OCI-LY3 (cell line): ENCODE data around the gene PRKAA1.
"Not testable (repeated sequence)": the region's sequence is repeated elsewhere in the genome, so short reads cannot be mapped to it uniquely, and the experiment has no call there.

ENCODE experiments used
- H2AFZ ChIP-seq: fragments of 200-600, 300-600 bp; shearing (Covaris generic); 2 replicates; pipeline ENCODE4 v1.6.0; 2014; ENCODE audit warnings: antibody characterized with exemption, low read depth, low read length
- H3K27ac ChIP-seq: fragments of 200-600, 300-600 bp; sonication (generic); 2 replicates; pipeline ENCODE4 v1.5.1; 2014; ENCODE audit warnings: mild to moderate bottlenecking, low read length, moderate library complexity, mixed read lengths
- H3K27me3 ChIP-seq: fragments of 200-600, 300-600 bp; sonication (generic); 2 replicates; pipeline ENCODE4 v1.6.1; 2014; ENCODE audit warnings: low read depth, low read length, mixed read lengths
- H3K36me3 ChIP-seq: fragments of 200-600, 300-600 bp; sonication (generic); replicated peaks from 2 replicates; pipeline ENCODE3; 2014; ENCODE audit warnings: low read depth, low read length, mixed read lengths
- H3K4me1 ChIP-seq: fragments of 300-600, 200-600 bp; sonication (generic); 2 replicates; pipeline ENCODE4 v1.6.1; 2014; ENCODE audit warnings: low read length, mixed read lengths
- H3K4me2 ChIP-seq: fragments of 200-600, 300-600 bp; sonication (generic); 2 replicates; pipeline ENCODE4 v1.6.1; 2014; ENCODE audit warnings: low read length, mixed read lengths
- H3K4me3 ChIP-seq: fragments of 300-600, 200-600 bp; sonication (generic); 2 replicates; pipeline ENCODE4 v1.5.1; 2014; ENCODE audit warnings: antibody characterized with exemption, mild to moderate bottlenecking, low read length, moderate library complexity
- H3K79me2 ChIP-seq: fragments of 300-600, 200-600 bp; shearing (Covaris generic); 2 replicates; pipeline ENCODE4 v1.6.1; 2014; ENCODE audit warnings: mild to moderate bottlenecking, low read length, mixed read lengths
- H3K9ac ChIP-seq: fragments of 300-600, 200-600 bp; shearing (Covaris generic); 2 replicates; pipeline ENCODE4 v1.6.0; 2014; ENCODE audit warnings: mild to moderate bottlenecking, low read length, moderate library complexity
- H3K9me3 ChIP-seq: fragments of 200-600, 300-600 bp; shearing (Covaris generic); 2 replicates; pipeline ENCODE4 v1.6.1; 2014; ENCODE audit warnings: low read length, mixed read lengths; ENCODE audit not compliant: insufficient read depth
- H4K20me1 ChIP-seq: fragments of 200-600, 300-600 bp; sonication (generic); 2 replicates; pipeline ENCODE4 v1.6.1; 2016; ENCODE audit warnings: low read length, mixed read lengths; ENCODE audit not compliant: insufficient read depth
- EZH2phosphoT487 ChIP-seq: fragments of 200-600 bp; shearing (Covaris generic); IDR thresholded peaks from 2 replicates; pipeline ENCODE4 v1.6.1; 2018; ENCODE audit warnings: antibody characterized with exemption, mixed run types, low read depth
- TF ChIP-seq, protein P1 (sequence below): fragments of 200-600, 300-600 bp; sonication (generic); IDR thresholded peaks from 2 replicates; pipeline ENCODE4 v1.5.1; 2014; ENCODE audit warnings: antibody characterized with exemption, low read length, low read depth

The PRKAA1 gene

DNA sequence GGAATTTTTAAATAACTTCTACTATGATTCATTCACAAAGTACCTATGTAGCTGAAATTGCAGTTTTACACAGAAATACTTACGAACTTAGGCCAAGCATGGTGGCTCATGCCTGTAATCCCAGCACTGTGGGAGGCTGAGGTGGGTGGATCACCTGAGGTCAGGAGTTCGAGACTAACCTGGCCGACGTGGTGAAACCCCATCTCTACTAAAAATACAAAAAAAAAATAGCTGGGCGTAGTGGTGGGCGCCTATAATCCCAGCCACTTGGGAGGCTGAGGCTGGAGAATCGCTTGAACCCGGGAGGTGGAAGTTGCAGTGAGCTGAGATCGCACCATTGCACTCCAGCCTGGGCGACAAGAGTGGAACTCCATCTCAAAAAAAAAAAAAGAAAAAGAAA, 5.5 kb downstream of the PRKAA1 start:
- H4K20me1 ChIP-seq, H3K9ac ChIP-seq, H3K4me2 ChIP-seq, H3K9me3 ChIP-seq, H3K4me3 ChIP-seq, H3K36me3 ChIP-seq, H3K27ac ChIP-seq, H2AFZ ChIP-seq, H3K27me3 ChIP-seq: not testable (repeated sequence)
- H3K4me1 ChIP-seq: peaks cover 15% of the 10 kb centered on the region
- H3K79me2 ChIP-seq: peaks cover 93% of the 10 kb centered on the region

DNA sequence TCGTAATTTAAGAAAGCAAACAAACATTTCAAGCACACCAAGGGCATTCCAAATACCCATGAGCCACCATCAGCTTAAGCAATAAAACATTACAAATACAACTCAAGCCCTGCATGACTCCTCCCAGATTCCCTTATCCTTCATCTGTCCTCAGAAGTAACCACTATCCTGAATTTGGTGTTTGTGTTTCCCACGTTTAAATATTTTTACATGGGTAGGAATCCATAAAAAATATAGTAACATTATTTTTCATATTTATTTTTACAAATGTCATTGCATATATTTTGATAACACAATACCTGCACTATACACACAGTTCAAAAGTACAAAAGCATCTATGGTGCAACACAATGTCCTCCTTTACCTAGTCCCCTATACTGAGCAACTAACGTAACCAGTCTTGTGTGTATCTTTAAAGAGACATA, 6.4 kb downstream of the PRKAA1 start:
- Histone ChIP-seq H3K9ac (no peak overlapping the region), H3K27me3 (no peaks in the 10 kb centered on the region), H3K79me2 (peaks cover 93% of the 10 kb centered on the region)

GRCh38 chr5:40790947-40791593, 7.1 kb downstream of the PRKAA1 start:
- no peak overlapping the region for H2AFZ ChIP-seq
- no peak overlapping the region for H3K4me3 ChIP-seq
- peaks cover 9% of the 10 kb centered on the region for H3K4me1 ChIP-seq
- H3K27ac ChIP-seq: no peak overlapping the region
- H3K36me3 ChIP-seq: peaks cover 7% of the 10 kb centered on the region
- H4K20me1 ChIP-seq: peaks cover 4% of the 10 kb centered on the region
- TF ChIP-seq EZH2phosphoT487: no peak
- TF ChIP-seq, protein P1, sequence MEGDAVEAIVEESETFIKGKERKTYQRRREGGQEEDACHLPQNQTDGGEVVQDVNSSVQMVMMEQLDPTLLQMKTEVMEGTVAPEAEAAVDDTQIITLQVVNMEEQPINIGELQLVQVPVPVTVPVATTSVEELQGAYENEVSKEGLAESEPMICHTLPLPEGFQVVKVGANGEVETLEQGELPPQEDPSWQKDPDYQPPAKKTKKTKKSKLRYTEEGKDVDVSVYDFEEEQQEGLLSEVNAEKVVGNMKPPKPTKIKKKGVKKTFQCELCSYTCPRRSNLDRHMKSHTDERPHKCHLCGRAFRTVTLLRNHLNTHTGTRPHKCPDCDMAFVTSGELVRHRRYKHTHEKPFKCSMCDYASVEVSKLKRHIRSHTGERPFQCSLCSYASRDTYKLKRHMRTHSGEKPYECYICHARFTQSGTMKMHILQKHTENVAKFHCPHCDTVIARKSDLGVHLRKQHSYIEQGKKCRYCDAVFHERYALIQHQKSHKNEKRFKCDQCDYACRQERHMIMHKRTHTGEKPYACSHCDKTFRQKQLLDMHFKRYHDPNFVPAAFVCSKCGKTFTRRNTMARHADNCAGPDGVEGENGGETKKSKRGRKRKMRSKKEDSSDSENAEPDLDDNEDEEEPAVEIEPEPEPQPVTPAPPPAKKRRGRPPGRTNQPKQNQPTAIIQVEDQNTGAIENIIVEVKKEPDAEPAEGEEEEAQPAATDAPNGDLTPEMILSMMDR: no peak
- no peaks in the 10 kb centered on the region for H3K27me3 ChIP-seq
- H3K4me2 ChIP-seq: peak overlapping the region; percentile 7; the same call in 1 of the 2 replicates
- H3K9ac ChIP-seq: no peak overlapping the region
- peaks cover 92% of the 10 kb centered on the region for H3K79me2 ChIP-seq
- no peaks in the 10 kb centered on the region for H3K9me3 ChIP-seq

More for the DNA sequence above, 6.4 kb downstream of the PRKAA1 start:
- no peaks in the 10 kb centered on the region for H3K9me3 ChIP-seq
- H3K27ac ChIP-seq: no peak overlapping the region
- peaks cover 15% of the 10 kb centered on the region for H3K4me1 ChIP-seq
- H3K4me3 ChIP-seq: no peak overlapping the region
- H2AFZ ChIP-seq: no peak overlapping the region
- TF ChIP-seq, protein P1: no peak
- TF ChIP-seq EZH2phosphoT487: no peak
- peaks cover 7% of the 10 kb centered on the region for H3K36me3 ChIP-seq
- 0 out of 2 replicates have a peak overlapping the region, but pooled peaks have one; percentile 7 for H3K4me2 ChIP-seq
- H4K20me1 ChIP-seq: peaks cover 7% of the 10 kb centered on the region

DNA sequence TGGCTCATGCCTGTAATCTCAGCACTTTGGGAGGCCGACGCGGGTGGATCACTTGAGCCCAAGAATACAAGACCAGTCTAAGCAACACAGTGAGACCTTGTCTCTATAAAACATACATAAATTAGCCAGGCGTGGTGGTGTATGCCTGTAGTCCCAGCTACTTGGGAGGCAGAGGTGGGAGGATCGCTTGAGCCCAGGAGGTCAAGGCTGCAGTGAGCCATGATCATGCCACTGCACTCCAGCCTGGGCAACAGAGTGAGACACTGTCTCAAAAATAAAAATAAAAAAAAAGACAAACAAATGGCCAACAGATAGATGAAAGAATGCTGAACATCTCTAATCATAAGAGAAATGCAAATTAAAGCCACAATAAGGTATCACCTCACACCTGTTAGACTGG, 9.2 kb downstream of the PRKAA1 start:
- not testable (repeated sequence) for H3K36me3 ChIP-seq, H3K4me2 ChIP-seq

GRCh38 chr5:40787986-40788385, 10.2 kb downstream of the PRKAA1 start:
- Histone ChIP-seq H3K4me2 (no peak overlapping the region), H3K9me3 (no peaks in the 10 kb centered on the region), H3K4me1 (peaks cover 9% of the 10 kb centered on the region), H4K20me1 (peaks cover 4% of the 10 kb centered on the region), H3K4me3 (no peak overlapping the region), H2AFZ (no peak overlapping the region), H3K36me3 (peaks cover 7% of the 10 kb centered on the region), H3K9ac (no peak overlapping the region), H3K27me3 (no peaks in the 10 kb centered on the region), H3K27ac (no peak overlapping the region), H3K79me2 (peaks cover 89% of the 10 kb centered on the region)
- TF ChIP-seq, protein P1: no peak
- TF ChIP-seq EZH2phosphoT487: no peak

More for the DNA sequence above, 9.2 kb downstream of the PRKAA1 start:
- H3K9me3 ChIP-seq, H3K4me1 ChIP-seq, H3K4me3 ChIP-seq, H3K27me3 ChIP-seq, H2AFZ ChIP-seq, H3K9ac ChIP-seq, H4K20me1 ChIP-seq, H3K27ac ChIP-seq: not testable (repeated sequence)
- H3K79me2 ChIP-seq: peaks cover 91% of the 10 kb centered on the region

DNA sequence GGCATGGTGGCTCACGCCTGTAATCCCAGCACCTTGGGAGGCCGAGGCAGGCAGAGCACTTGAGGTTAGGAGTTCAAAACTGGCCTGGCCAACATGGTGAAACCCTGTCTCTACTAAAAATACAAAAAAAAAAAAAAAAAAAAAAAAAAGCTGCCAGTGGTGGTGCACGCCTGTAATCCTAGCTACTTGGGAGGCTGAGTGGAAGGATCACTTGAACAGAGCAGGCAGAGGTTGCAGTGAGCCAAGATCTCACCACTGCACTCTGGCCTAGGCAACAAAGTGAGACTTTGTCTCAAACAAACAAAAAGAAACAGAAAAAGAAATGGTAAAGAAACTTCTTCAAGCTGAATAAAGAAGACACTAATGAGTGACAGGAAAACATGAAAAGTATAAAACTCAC, 11.5 kb downstream of the PRKAA1 start:
- H3K4me3 ChIP-seq: not testable (repeated sequence)

More for the DNA sequence above, 11.5 kb downstream of the PRKAA1 start:
- H3K4me2 ChIP-seq, H2AFZ ChIP-seq, H3K4me1 ChIP-seq, H3K27me3 ChIP-seq, H3K27ac ChIP-seq, H4K20me1 ChIP-seq, H3K36me3 ChIP-seq, H3K9ac ChIP-seq, H3K9me3 ChIP-seq: not testable (repeated sequence)
- peaks cover 91% of the 10 kb centered on the region for H3K79me2 ChIP-seq
